Measurements from ENCODE around the gene CALCOCO2.

- TF ChIP-seq POLR2A (IDR thresholded peaks at IDR 0.05) (no peak), CTCF (IDR thresholded peaks at IDR 0.05) (no peak)
These were observed 35.2 kb upstream of the CALCOCO2 start for GRCh38 chr17:48795444-48796162.

All from sigmoid colon (tissue), 3 donors.